ENCODE measurements around the gene CDKN2AIPNL. TPM values are rescaled to one million over a fixed set of nuclear protein-coding genes. Genes with fewer than 3 reads are reported as not detected.
"Not testable (repeated sequence)": the region's sequence is repeated elsewhere in the genome, so short reads cannot be mapped to it uniquely, and the experiment has no call there.

The CDKN2AIPNL gene
- polyA plus RNA-seq, 4 donors: 31.9 to 33.8 (median 33.0) TPM

GRCh38 chr5:134409321-134409720, 2.4 kb downstream of the CDKN2AIPNL start:
- DNase-seq (ENCODE audit: low read depth in 4 of 4, low spot score in 3 of 4): no peak

GRCh38 chr5:134406390-134406789, 5.3 kb downstream of the CDKN2AIPNL start:
- DNase-seq (ENCODE audit: low read depth in 4 of 4, low spot score in 3 of 4): no peak

GRCh38 chr5:134403951-134404350, 7.7 kb downstream of the CDKN2AIPNL start:
- DNase-seq (ENCODE audit: low read depth in 4 of 4, low spot score in 3 of 4): no peak

GRCh38 chr5:134398609-134399155, 13.0 kb downstream of the CDKN2AIPNL start:
- DNase-seq (ENCODE audit: low read depth in 4 of 4, low spot score in 3 of 4): no peak

- no peak for DNase-seq (ENCODE audit: low read depth in 4 of 4, low spot score in 3 of 4)
Observed at GRCh38 chr5:134397196-134397595, 14.5 kb downstream of the CDKN2AIPNL start.

GRCh38 chr5:134396274-134396673, 15.4 kb downstream of the CDKN2AIPNL start:
- no peak for DNase-seq (ENCODE audit: low read depth in 4 of 4, low spot score in 3 of 4)

GRCh38 chr5:134394932-134395331, 16.7 kb downstream of the CDKN2AIPNL start:
- no peak for DNase-seq (ENCODE audit: low read depth in 4 of 4, low spot score in 3 of 4)

- no peak for DNase-seq (ENCODE audit: low read depth in 4 of 4, low spot score in 3 of 4)
Observed at GRCh38 chr5:134392301-134392700, 19.4 kb downstream of the CDKN2AIPNL start.

GRCh38 chr5:134387443-134387842, 24.2 kb downstream of the CDKN2AIPNL start:
- no peak for DNase-seq (ENCODE audit: low read depth in 4 of 4, low spot score in 3 of 4)

GRCh38 chr5:134383980-134384697, 27.5 kb downstream of the CDKN2AIPNL start:
- no peak for DNase-seq (ENCODE audit: low read depth in 4 of 4, low spot score in 3 of 4)

GRCh38 chr5:134382204-134382603, 29.5 kb downstream of the CDKN2AIPNL start:
- DNase-seq (ENCODE audit: low read depth in 4 of 4, low spot score in 3 of 4): not testable (repeated sequence)

- no peak for DNase-seq (ENCODE audit: low read depth in 4 of 4, low spot score in 3 of 4)
Observed at GRCh38 chr5:134380346-134380745, 31.3 kb downstream of the CDKN2AIPNL start.

- no peak for DNase-seq (ENCODE audit: low read depth in 4 of 4, low spot score in 3 of 4)
Observed at GRCh38 chr5:134374232-134374631, 37.4 kb downstream of the CDKN2AIPNL start.

GRCh38 chr5:134373633-134374032, 38.0 kb downstream of the CDKN2AIPNL start:
- DNase-seq (ENCODE audit: low read depth in 4 of 4, low spot score in 3 of 4): not testable (repeated sequence)

GRCh38 chr5:134371834-134372340, 39.8 kb downstream of the CDKN2AIPNL start:
- peak in 3 of 4 donors; percentile 14 to 34 (median 31) for DNase-seq (ENCODE audit: low read depth in 4 of 4, low spot score in 3 of 4)

GRCh38 chr5:134370871-134371833, 40.5 kb downstream of the CDKN2AIPNL start, which contains the start of gene UBE2B:
Gene UBE2B, plus strand, starts transcription at chr5:134371569. Its CDS starts 27 bp downstream, at chr5:134371596.
- DNase-seq (ENCODE audit: low read depth in 4 of 4, low spot score in 3 of 4): peak; percentile 94 to 99 (median 99)

GRCh38 chr5:134370311-134370870, 41.3 kb downstream of the CDKN2AIPNL start:
- DNase-seq (ENCODE audit: low read depth in 4 of 4, low spot score in 3 of 4): no peak

GRCh38 chr5:134365604-134366003, 46.1 kb downstream of the CDKN2AIPNL start:
- DNase-seq (ENCODE audit: low read depth in 4 of 4, low spot score in 3 of 4): no peak

- DNase-seq (ENCODE audit: low read depth in 4 of 4, low spot score in 3 of 4): no peak
Observed at GRCh38 chr5:134355681-134356080, 56.0 kb downstream of the CDKN2AIPNL start.
